Thymus (tissue), 11 donors: Measurements from ENCODE around the gene RPL19. TPM values are rescaled to one million over a fixed set of nuclear protein-coding genes. Genes with fewer than 3 reads are reported as not detected.
A peak's percentile ranks its signal among the peaks of the same experiment; 100 is the strongest.

Experiments used
- DNase-seq, 9 donors: peaks; one replicate each; pipeline ENCODE4 v3.0.0-alpha.2; 2013; ENCODE audit warnings: low spot score in 9 of 9, low read depth in 6 of 9, missing footprints in 1 of 9
- H3K27ac ChIP-seq, 2 donors: one replicate each; pipeline ENCODE4 v1.5.1; 2013; ENCODE audit warnings: control low read depth in 1 of 2, low read depth in 1 of 2, low read length in 1 of 2, mild to moderate bottlenecking in 1 of 2, moderate library complexity in 1 of 2
- H3K27me3 ChIP-seq, 2 donors: one replicate each; pipeline ENCODE4 v1.5.1; 2013; ENCODE audit warnings: low read length in 1 of 2; ENCODE audit not compliant: control insufficient read depth in 2 of 2, insufficient read depth in 1 of 2
- H3K36me3 ChIP-seq, 2 donors: one replicate each; pipeline ENCODE4 v1.5.1; 2013; ENCODE audit warnings: low read length in 1 of 2, mild to moderate bottlenecking in 1 of 2, moderate library complexity in 1 of 2; ENCODE audit not compliant: control insufficient read depth in 2 of 2, insufficient read depth in 2 of 2
- H3K4me1 ChIP-seq, 2 donors: one replicate each; pipeline ENCODE4 v1.5.1; 2013; ENCODE audit warnings: low read length in 2 of 2; ENCODE audit not compliant: control insufficient read depth in 2 of 2, insufficient read depth in 2 of 2
- H3K4me3 ChIP-seq, 2 donors: one replicate each; pipeline ENCODE4 v1.5.1; 2013; ENCODE audit warnings: low read length in 2 of 2, control low read depth in 1 of 2, mild to moderate bottlenecking in 1 of 2
- H3K9me3 ChIP-seq, 2 donors: one replicate each; pipeline ENCODE4 v1.5.1; 2013; ENCODE audit warnings: low read length in 1 of 2, mild to moderate bottlenecking in 1 of 2; ENCODE audit not compliant: control insufficient read depth in 2 of 2, insufficient read depth in 1 of 2
- WGBS: extraction: QIAGEN DNeasy Blood & Tissue Kit; methylation state at CpG from one replicate; pipeline ENCODE4 v1.1.7; 2013; 5-methylcytosine and 5-hydroxymethylcytosine counted together
- polyA plus RNA-seq: library from polyadenylated mRNA; stranded (reverse); fragments of 200-250 nt; gene quantifications from one replicate; pipeline ENCODE4 v1.2.3, GENCODE V29; 2013
- total RNA-seq: library from RNA; stranded (reverse); fragments of 120-200 nt; gene quantifications from one replicate; pipeline ENCODE4 v1.2.4, GENCODE V29; 2013
- donor health status: healthy.

Gene RPL19
- total and polyA plus RNA-seq, 2 donors: 3,707 to 3,788 TPM

GRCh38 chr17:39197380-39198185 lies 2.5 kb upstream of the RPL19 start, which contains the start of gene CACNB1:
TSS of gene CACNB1 (minus strand) at chr17:39197669. CDS start at chr17:39197495, 174 bp downstream.
- WGBS: 2% methylated on average over 55 of the region's 55 CpGs
- peaks cover 28 to 29% of the 10 kb centered on the region in 2 donors for H3K36me3 ChIP-seq
- H3K27me3 ChIP-seq: no peaks in the 10 kb centered on the region
- H3K4me1 ChIP-seq: peaks cover 31 to 64% of the 10 kb centered on the region in 2 donors
- peak in 4 of 9 donors; percentile 69 to 86 (median 72) for DNase-seq
- peak within 1 kb of the TSS; percentile 78 to 88 for H3K4me3 ChIP-seq
- peak within 1 kb of the TSS; percentile 64 to 96 for H3K27ac ChIP-seq
- no peaks in the 10 kb centered on the region for H3K9me3 ChIP-seq

DNA sequence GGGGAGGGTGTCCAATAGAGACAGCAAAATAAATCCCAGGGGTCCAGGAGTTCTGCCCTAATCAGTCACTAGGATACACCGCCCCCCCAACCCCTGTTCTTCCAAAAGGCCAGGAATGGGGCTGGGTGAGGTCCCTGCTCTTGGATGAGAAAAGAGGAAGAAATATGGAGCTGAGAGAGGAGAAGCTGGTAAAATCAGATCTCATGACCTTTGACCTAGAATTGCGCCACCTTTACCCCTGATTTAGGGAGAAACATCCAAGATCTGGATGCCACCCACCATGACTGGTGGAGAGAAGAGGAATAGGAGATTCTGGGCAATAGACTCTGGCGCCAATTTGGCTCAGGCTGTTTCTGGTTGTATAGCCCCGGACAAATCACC lies 1.9 kb upstream of the RPL19 start:
- peak overlapping the region in 1 of 2 donors; percentile 88 for H3K4me3 ChIP-seq
- 97% methylated on average over 4 of the region's 4 CpGs for WGBS
- H3K27ac ChIP-seq: peak overlapping the region in 1 of 2 donors; percentile 96
- no peak for DNase-seq
- no peaks in the 10 kb centered on the region for H3K9me3 ChIP-seq
- peaks cover 27 to 32% of the 10 kb centered on the region in 2 donors for H3K36me3 ChIP-seq
- H3K4me1 ChIP-seq: peaks cover 31 to 64% of the 10 kb centered on the region in 2 donors
- no peaks in the 10 kb centered on the region for H3K27me3 ChIP-seq

- H3K36me3 ChIP-seq: peaks cover 33 to 39% of the 10 kb centered on the region in 2 donors
- H3K27ac ChIP-seq: peak overlapping the region; percentile 96 to 98
- H3K27me3 ChIP-seq: no peaks in the 10 kb centered on the region
- no peaks in the 10 kb centered on the region for H3K9me3 ChIP-seq
- H3K4me1 ChIP-seq: peaks cover 31 to 61% of the 10 kb centered on the region in 2 donors
- H3K4me3 ChIP-seq: peak overlapping the region; percentile 92 to 98
- DNase-seq: peak in 2 of 9 donors; percentile 87 to 88
- WGBS: under 1% methylated on average over 10 of the region's 10 CpGs
Observed at GRCh38 chr17:39199820-39200069, 338 bp upstream of the RPL19 start.

DNA sequence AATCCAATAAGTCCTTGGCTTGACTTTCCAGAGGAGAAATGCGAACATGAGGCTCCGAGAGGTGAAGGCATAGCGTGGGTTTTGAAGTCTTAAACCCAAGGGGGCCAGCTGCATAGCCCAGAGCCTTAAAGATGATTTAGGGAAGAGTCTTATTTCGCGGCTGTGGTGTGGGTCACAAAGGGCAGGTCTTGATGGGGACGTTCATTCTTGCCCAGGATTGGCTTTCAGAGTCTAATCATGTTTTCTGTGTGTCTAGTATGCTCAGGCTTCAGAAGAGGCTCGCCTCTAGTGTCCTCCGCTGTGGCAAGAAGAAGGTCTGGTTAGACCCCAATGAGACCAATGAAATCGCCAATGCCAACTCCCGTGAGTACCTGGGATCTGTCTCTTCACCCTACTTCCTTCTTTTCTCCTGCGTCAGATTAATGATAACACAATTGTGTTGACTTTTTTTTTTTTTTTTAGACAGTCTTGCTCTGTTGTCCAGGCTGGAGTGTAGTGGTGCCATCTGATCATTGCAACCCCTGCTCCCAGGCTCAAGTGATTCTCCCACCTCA lies 951 bp downstream of the RPL19 start:
- peaks cover 39 to 47% of the 10 kb centered on the region in 2 donors for H3K36me3 ChIP-seq
- peaks cover 24 to 48% of the 10 kb centered on the region in 2 donors for H3K4me1 ChIP-seq
- no peaks in the 10 kb centered on the region for H3K27me3 ChIP-seq
- H3K27ac ChIP-seq: peak overlapping the region; percentile 31 to 96
- H3K9me3 ChIP-seq: no peaks in the 10 kb centered on the region
- WGBS: 48% methylated on average over 11 of the region's 11 CpGs
- DNase-seq: no peak
- H3K4me3 ChIP-seq: peak overlapping the region; percentile 92 to 98

DNA sequence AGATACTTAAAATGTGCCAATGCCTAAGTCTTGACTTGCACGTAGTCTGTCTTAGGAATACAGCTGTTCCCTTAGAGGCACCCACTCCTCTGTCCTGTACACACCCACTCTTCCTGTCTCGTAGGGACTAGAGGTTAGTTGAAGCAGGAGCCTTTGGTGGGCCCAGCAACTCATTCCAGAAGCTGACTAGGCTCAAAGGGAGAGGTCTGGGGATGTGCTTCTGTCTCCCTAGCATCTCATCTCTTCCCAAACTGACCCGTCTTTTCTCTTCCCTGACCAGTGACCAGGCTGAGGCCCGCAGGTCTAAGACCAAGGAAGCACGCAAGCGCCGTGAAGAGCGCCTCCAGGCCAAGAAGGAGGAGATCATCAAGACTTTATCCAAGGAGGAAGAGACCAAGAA lies 4.2 kb downstream of the RPL19 start:
- peaks cover 0 to 4% of the 10 kb centered on the region in 2 donors for H3K27me3 ChIP-seq
- H3K4me3 ChIP-seq: no peak overlapping the region
- H3K4me1 ChIP-seq: peaks cover 25 to 47% of the 10 kb centered on the region in 2 donors
- peaks cover 0 to 8% of the 10 kb centered on the region in 2 donors for H3K9me3 ChIP-seq
- peaks cover 39 to 47% of the 10 kb centered on the region in 2 donors for H3K36me3 ChIP-seq
- 95% methylated on average over 8 of the region's 8 CpGs for WGBS
- no peak for DNase-seq
- H3K27ac ChIP-seq: no peak overlapping the region

DNA sequence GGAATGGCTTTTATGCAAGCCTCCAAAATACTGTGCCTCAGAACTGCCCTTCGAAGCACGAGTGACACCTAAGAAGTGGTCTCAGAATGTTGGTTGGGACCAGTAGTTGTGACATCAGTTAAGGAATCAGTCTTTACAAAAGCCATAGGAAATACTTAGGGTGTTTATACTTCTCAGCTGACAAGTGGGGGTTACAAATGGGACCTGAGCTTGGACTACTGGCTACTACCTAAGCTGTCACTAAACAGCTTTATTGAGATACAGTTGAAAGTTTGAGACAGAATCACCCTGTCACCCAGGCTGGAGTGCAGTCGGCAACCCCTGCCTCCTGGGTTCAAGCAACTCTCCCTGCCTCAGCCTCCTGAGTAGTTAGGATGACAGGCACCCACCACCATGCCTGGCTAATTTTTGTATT lies 5.0 kb downstream of the RPL19 start:
- peaks cover 39 to 47% of the 10 kb centered on the region in 2 donors for H3K36me3 ChIP-seq
- no peak overlapping the region for H3K27ac ChIP-seq
- no peak overlapping the region for H3K4me3 ChIP-seq
- peaks cover 0 to 8% of the 10 kb centered on the region in 2 donors for H3K9me3 ChIP-seq
- DNase-seq: no peak
- 96% methylated on average over 3 of the region's 3 CpGs for WGBS
- peaks cover 0 to 12% of the 10 kb centered on the region in 2 donors for H3K27me3 ChIP-seq
- peaks cover 33 to 51% of the 10 kb centered on the region in 2 donors for H3K4me1 ChIP-seq

DNA sequence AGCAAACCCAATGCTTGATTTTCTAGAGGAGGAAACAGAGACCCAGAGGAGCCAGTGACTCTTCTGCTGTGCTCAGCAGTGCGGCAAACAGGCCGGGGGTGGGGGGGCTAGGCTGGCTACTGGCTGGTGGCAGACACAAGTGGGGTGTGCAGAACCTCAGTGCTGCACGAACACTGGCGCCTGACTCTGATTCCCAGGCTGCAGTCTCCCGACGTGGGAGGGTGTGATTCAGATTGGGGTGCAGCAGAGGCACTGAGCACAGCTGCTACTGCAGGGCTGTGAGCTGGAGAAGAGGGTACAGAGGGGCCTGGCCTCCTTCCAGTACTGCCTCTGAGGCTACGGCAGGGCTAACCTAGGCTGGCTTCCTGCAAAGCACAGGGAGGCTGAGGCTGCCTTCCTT lies 8.1 kb downstream of the RPL19 start:
- Histone ChIP-seq H3K4me3 (no peak overlapping the region), H3K36me3 (peaks cover 23 to 24% of the 10 kb centered on the region in 2 donors), H3K27ac (peak overlapping the region; percentile 38 to 51), H3K4me1 (peaks cover 28 to 36% of the 10 kb centered on the region in 2 donors), H3K9me3 (peaks cover 0 to 8% of the 10 kb centered on the region in 2 donors), H3K27me3 (peaks cover 3 to 40% of the 10 kb centered on the region in 2 donors)
- 61% methylated on average over 7 of the region's 7 CpGs for WGBS
- peak in 1 of 9 donors; percentile 44 for DNase-seq

DNA sequence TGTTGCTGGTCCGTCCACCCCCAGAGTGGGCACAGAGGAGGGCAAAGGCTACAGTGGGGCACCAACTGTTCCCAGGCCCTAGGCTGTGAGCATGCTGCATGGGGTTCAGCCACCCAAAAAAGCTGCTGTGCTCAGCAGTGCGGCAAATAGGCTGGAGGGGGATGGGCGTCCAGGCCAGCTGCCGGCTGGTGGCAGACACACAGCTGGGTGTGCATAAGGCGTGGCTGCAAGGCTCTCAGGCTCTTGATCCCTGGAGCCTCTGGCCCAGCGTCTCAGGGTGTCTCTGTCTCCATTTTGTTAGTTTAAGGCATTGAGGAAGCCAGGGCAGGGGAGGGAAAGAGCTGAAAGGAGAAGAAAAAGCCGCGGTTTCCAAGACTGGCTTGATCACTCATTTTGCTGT lies 8.8 kb downstream of the RPL19 start:
- peak in 5 of 9 donors; percentile 43 to 77 (median 70) for DNase-seq
- H3K4me3 ChIP-seq: no peak overlapping the region
- peaks cover 28 to 36% of the 10 kb centered on the region in 2 donors for H3K4me1 ChIP-seq
- WGBS: 45% methylated on average over 8 of the region's 8 CpGs
- peak overlapping the region; percentile 50 to 58 for H3K27ac ChIP-seq
- peaks cover 0 to 8% of the 10 kb centered on the region in 2 donors for H3K9me3 ChIP-seq
- peaks cover 16% of the 10 kb centered on the region in 2 donors for H3K36me3 ChIP-seq
- peaks cover 3 to 45% of the 10 kb centered on the region in 2 donors for H3K27me3 ChIP-seq
